Iris pigment epithelial cell (primary cell): Measurements from ENCODE around the gene APEH.

Experiments
- DNase-seq: peaks from one replicate; pipeline ENCODE4 v3.0.0-alpha.2; 2011; ENCODE audit warnings: low read depth

The APEH gene

GRCh38 chr3:49714728-49715550, 40.8 kb downstream of the APEH start:
- DNase-seq = no peak

GRCh38 chr3:49715611-49716121, 41.5 kb downstream of the APEH start:
- DNase-seq = no peak

GRCh38 chr3:49716169-49716568, 42.0 kb downstream of the APEH start:
- no peak for DNase-seq

- DNase-seq = no peak
Measured at GRCh38 chr3:49716691-49717210, 42.6 kb downstream of the APEH start.

- DNase-seq = no peak
Measured at GRCh38 chr3:49717211-49717958, 43.2 kb downstream of the APEH start.

- DNase-seq = no peak
Measured at GRCh38 chr3:49717959-49718857, 44.1 kb downstream of the APEH start.

- DNase-seq = no peak
Measured at GRCh38 chr3:49718858-49719213, 44.7 kb downstream of the APEH start.

- DNase-seq = peak; percentile 92
Measured at GRCh38 chr3:49719214-49719884, 45.2 kb downstream of the APEH start, which contains the start of gene AMIGO3. Gene AMIGO3 (minus strand): TSS chr3:49719684. CDS start chr3:49719465, 219 bp downstream.

- no peak for DNase-seq
Measured at GRCh38 chr3:49720855-49721595, 46.9 kb downstream of the APEH start.

GRCh38 chr3:49721596-49721895, 47.4 kb downstream of the APEH start:
- no peak for DNase-seq

GRCh38 chr3:49721896-49722781, 48.0 kb downstream of the APEH start:
- DNase-seq = no peak

- DNase-seq = no peak
Measured at GRCh38 chr3:49722896-49723295, 48.7 kb downstream of the APEH start.

GRCh38 chr3:49723296-49723627, 49.1 kb downstream of the APEH start:
- peak; percentile 48 for DNase-seq

GRCh38 chr3:49723628-49724551, 49.7 kb downstream of the APEH start, which contains the start of gene GMPPB:
Gene GMPPB (minus strand): TSS chr3:49723951. CDS start chr3:49723726, 225 bp downstream.
- DNase-seq = peak; percentile 98

- no peak for DNase-seq
Measured at GRCh38 chr3:49724586-49724985, 50.4 kb downstream of the APEH start.

GRCh38 chr3:49725906-49726681, 51.9 kb downstream of the APEH start:
- no peak for DNase-seq

- no peak for DNase-seq
Measured at GRCh38 chr3:49727154-49727923, 53.2 kb downstream of the APEH start.
